ENCODE results near the gene UNC5C. TPM values are rescaled to one million over a fixed set of nuclear protein-coding genes. Genes with fewer than 3 reads are reported as not detected.
A peak's percentile ranks its signal among the peaks of the same experiment; 100 is the strongest.

The UNC5C gene
- total RNA-seq, 1 experiment from 2014 or later, result 8.2 TPM

DNA sequence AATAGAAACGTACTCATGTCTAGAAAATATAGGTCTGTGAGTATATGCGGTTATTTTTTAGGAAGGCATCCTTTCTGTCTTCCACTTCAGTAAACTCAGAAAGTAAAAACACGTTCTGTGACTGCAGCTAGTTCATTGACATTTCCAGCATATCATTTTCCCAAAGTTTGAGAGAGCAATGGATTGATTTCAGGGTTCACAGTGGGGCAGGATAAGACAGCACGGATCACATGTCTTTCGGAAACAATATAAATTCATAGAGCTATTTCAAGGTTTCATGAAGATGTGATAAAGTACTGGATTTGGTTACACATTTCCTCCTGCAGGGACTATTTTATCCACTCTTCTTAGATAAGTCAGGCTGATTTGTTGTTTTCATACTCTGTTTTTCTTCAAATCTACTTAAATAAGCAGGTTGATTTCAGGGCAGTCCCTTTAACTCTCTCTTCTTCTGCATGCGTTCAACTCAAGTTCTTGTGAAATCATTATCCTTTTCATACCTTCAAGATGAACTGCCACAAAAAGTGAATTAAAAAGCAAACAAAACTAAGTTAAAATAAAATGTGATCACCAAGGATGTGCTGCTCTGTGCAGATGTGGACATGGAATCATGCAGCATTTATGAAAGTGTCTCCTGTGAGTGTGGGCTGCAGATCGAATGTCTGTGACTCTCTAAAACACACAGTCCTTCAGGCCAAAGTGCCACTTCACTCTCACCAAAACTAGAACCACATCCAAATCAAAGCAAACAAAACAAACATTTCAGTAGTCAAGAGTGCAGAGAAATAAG, 187.7 kb downstream of the UNC5C start:
- Histone ChIP-seq H3K27ac (ENCODE audit: low read length) (no peak overlapping the region; the same call in 1 of the 2 replicates), H3K27me3 (ENCODE audit: control insufficient read depth, insufficient read depth, low read length) (no peaks in the 10 kb centered on the region), H3K4me3 (ENCODE audit: low read depth in 2 of 2, low read length in 2 of 2) (no peak overlapping the region), H3K4me1 (ENCODE audit: control insufficient read depth, insufficient read depth, low read length) (no peaks in the 10 kb centered on the region; the same call in 1 of the 2 replicates), H3K36me3 (ENCODE audit: control insufficient read depth, insufficient read depth, low read length) (no peaks in the 10 kb centered on the region), H3K9me3 (ENCODE audit: control insufficient read depth, insufficient read depth, low read depth, low read length) (no peaks in the 10 kb centered on the region)
- CTCF ChIA-PET, result no interaction called here
- no peak for ATAC-seq
- in situ Hi-C loops (cut with HindIII; ENCODE audit: low pct_unique_long_range_greater_than_20kb, low sequenced_read_pairs) (no loop called here), intact Hi-C loops (cut with micrococcal nuclease; ENCODE audit: unreplicated experiment) (no loop called here)
- TF ChIP-seq, protein P1, sequence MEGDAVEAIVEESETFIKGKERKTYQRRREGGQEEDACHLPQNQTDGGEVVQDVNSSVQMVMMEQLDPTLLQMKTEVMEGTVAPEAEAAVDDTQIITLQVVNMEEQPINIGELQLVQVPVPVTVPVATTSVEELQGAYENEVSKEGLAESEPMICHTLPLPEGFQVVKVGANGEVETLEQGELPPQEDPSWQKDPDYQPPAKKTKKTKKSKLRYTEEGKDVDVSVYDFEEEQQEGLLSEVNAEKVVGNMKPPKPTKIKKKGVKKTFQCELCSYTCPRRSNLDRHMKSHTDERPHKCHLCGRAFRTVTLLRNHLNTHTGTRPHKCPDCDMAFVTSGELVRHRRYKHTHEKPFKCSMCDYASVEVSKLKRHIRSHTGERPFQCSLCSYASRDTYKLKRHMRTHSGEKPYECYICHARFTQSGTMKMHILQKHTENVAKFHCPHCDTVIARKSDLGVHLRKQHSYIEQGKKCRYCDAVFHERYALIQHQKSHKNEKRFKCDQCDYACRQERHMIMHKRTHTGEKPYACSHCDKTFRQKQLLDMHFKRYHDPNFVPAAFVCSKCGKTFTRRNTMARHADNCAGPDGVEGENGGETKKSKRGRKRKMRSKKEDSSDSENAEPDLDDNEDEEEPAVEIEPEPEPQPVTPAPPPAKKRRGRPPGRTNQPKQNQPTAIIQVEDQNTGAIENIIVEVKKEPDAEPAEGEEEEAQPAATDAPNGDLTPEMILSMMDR (IDR thresholded peaks at IDR 0.05), result no peak
- TF ChIP-seq POLR2AphosphoS5 (IDR thresholded peaks at IDR 0.05; ENCODE audit: low read depth, low read length), result no peak
- TF ChIP-seq, protein P2, sequence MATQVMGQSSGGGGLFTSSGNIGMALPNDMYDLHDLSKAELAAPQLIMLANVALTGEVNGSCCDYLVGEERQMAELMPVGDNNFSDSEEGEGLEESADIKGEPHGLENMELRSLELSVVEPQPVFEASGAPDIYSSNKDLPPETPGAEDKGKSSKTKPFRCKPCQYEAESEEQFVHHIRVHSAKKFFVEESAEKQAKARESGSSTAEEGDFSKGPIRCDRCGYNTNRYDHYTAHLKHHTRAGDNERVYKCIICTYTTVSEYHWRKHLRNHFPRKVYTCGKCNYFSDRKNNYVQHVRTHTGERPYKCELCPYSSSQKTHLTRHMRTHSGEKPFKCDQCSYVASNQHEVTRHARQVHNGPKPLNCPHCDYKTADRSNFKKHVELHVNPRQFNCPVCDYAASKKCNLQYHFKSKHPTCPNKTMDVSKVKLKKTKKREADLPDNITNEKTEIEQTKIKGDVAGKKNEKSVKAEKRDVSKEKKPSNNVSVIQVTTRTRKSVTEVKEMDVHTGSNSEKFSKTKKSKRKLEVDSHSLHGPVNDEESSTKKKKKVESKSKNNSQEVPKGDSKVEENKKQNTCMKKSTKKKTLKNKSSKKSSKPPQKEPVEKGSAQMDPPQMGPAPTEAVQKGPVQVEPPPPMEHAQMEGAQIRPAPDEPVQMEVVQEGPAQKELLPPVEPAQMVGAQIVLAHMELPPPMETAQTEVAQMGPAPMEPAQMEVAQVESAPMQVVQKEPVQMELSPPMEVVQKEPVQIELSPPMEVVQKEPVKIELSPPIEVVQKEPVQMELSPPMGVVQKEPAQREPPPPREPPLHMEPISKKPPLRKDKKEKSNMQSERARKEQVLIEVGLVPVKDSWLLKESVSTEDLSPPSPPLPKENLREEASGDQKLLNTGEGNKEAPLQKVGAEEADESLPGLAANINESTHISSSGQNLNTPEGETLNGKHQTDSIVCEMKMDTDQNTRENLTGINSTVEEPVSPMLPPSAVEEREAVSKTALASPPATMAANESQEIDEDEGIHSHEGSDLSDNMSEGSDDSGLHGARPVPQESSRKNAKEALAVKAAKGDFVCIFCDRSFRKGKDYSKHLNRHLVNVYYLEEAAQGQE (IDR thresholded peaks at IDR 0.05; ENCODE audit: insufficient read depth in 1 of 2, low read depth in 2 of 2, low read length in 1 of 2), result no peak
- TF ChIP-seq SIN3A (IDR thresholded peaks at IDR 0.05; ENCODE audit: borderline replicate concordance, insufficient read depth, low read depth, low read length), result no peak
- no TSS peak for BruUV-seq (replicated peaks)
- POLR2A ChIA-PET, result no interaction called here
- DNase-seq (ENCODE audit: low read depth, low spot score), result no peak

GRCh38 chr4:95360256-95360903, 188.4 kb downstream of the UNC5C start:
- Histone ChIP-seq H3K4me1 (ENCODE audit: control insufficient read depth, insufficient read depth, low read length) (no peaks in the 10 kb centered on the region; the same call in 1 of the 2 replicates), H3K9me3 (ENCODE audit: control insufficient read depth, insufficient read depth, low read depth, low read length) (no peaks in the 10 kb centered on the region), H3K27me3 (ENCODE audit: control insufficient read depth, insufficient read depth, low read length) (no peaks in the 10 kb centered on the region), H3K36me3 (ENCODE audit: control insufficient read depth, insufficient read depth, low read length) (no peaks in the 10 kb centered on the region), H3K4me3 (ENCODE audit: low read depth in 2 of 2, low read length in 2 of 2) (no peak overlapping the region), H3K27ac (ENCODE audit: low read length) (no peak overlapping the region; the same call in 1 of the 2 replicates)
- intact Hi-C loops (cut with micrococcal nuclease; ENCODE audit: unreplicated experiment) (no loop called here), in situ Hi-C loops (cut with HindIII; ENCODE audit: low pct_unique_long_range_greater_than_20kb, low sequenced_read_pairs) (no loop called here)
- TF ChIP-seq SIN3A (IDR thresholded peaks at IDR 0.05; ENCODE audit: borderline replicate concordance, insufficient read depth, low read depth, low read length), result no peak
- no peak for TF ChIP-seq TCF7L2 (IDR thresholded peaks at IDR 0.05; ENCODE audit: low read depth, low read length)
- DNase-seq (ENCODE audit: low read depth, low spot score) (no peak), ATAC-seq (no peak)
- ChIA-PET POLR2A (no interaction called here), CTCF (no interaction called here)
- BruUV-seq (replicated peaks), result no TSS peak

DNA sequence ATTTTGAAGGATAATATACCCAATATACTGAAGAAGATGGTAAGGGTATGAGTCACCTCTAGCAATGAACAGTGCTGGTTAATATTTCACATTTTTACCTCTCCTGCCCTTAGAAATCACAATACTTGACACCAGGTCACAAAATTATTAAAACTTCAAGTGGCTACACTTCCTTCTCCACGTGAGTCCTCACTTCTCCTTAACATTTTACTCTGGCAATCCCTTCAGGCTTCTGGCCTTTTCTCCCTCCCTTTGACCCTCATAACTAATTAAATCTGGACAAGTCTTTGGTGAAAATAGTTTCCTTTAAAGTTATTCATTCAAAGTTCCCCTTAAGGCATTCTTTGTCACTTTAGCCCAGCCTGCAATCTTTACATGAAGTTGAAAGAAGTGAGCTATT, 190.4 kb downstream of the UNC5C start:
- BruUV-seq (replicated peaks), result no TSS peak
- no peak for DNase-seq (ENCODE audit: low read depth, low spot score)
- Histone ChIP-seq H3K27me3 (ENCODE audit: control insufficient read depth, insufficient read depth, low read length) (no peaks in the 10 kb centered on the region), H3K4me1 (ENCODE audit: control insufficient read depth, insufficient read depth, low read length) (no peaks in the 10 kb centered on the region; the same call in 1 of the 2 replicates), H3K4me3 (ENCODE audit: low read depth in 2 of 2, low read length in 2 of 2) (no peak overlapping the region), H3K9me3 (ENCODE audit: control insufficient read depth, insufficient read depth, low read depth, low read length) (no peaks in the 10 kb centered on the region), H3K27ac (ENCODE audit: low read length) (no peak overlapping the region), H3K36me3 (ENCODE audit: control insufficient read depth, insufficient read depth, low read length) (no peaks in the 10 kb centered on the region)
- TF ChIP-seq SIN3A (IDR thresholded peaks at IDR 0.05; ENCODE audit: borderline replicate concordance, insufficient read depth, low read depth, low read length), result no peak
- peak; percentile 82; the same call in 1 of the 2 replicates for TF ChIP-seq TCF7L2 (IDR thresholded peaks at IDR 0.05; ENCODE audit: low read depth, low read length)
- CTCF ChIA-PET, result no interaction called here
- in situ Hi-C loops (cut with HindIII; ENCODE audit: low pct_unique_long_range_greater_than_20kb, low sequenced_read_pairs), result no loop called here
- POLR2A ChIA-PET, result no interaction called here
- intact Hi-C loops (cut with micrococcal nuclease; ENCODE audit: unreplicated experiment), result no loop called here
- no peak for ATAC-seq

All from Panc1 (cell line).